Gastroesophageal sphincter (tissue), 3 donors: ENCODE measurements around the gene SLC35E2B.

ENCODE experiments used
- CTCF ChIP-seq, 4 experiments: fragments of 200-600 bp in 2 of 4; fragments of 450-650 bp in 2 of 4; sonication (generic) in 1 of 4; IDR thresholded peaks; one replicate each; pipeline ENCODE4 v1.5.1; 2017 to 2019; ENCODE audit warnings: antibody characterized with exemption in 4 of 4, mild to moderate bottlenecking in 2 of 4, moderate library complexity in 2 of 4
- EP300 ChIP-seq: sonication (generic); formaldehyde crosslinking; IDR thresholded peaks from one replicate; pipeline ENCODE4 v1.6.1; 2017; ENCODE audit warnings: antibody characterized with exemption, mild to moderate bottlenecking
- POLR2A ChIP-seq, 2 donors: fragments of 450-650 bp; IDR thresholded peaks; one replicate each; pipeline ENCODE4 v1.6.1; 2017; ENCODE audit warnings: antibody characterized with exemption in 2 of 2, mild to moderate bottlenecking in 2 of 2, moderate library complexity in 1 of 2
- POLR2AphosphoS5 ChIP-seq: sonication (generic); formaldehyde crosslinking; IDR thresholded peaks from one replicate; pipeline ENCODE4 v1.6.1; 2017; ENCODE audit warnings: antibody characterized with exemption

GRCh38 chr1:1622788-1623094 lies 69.9 kb downstream of the SLC35E2B start:
- TF ChIP-seq POLR2A (IDR thresholded peaks at IDR 0.05) (no peak), POLR2AphosphoS5 (no peak), CTCF (IDR thresholded peaks at IDR 0.05) (no peak), EP300 (no peak)
